ENCODE measurements around the gene HACD1. TPM values are rescaled to one million over a fixed set of nuclear protein-coding genes. Genes with fewer than 3 reads are reported as not detected.

HACD1 gene, protein sequence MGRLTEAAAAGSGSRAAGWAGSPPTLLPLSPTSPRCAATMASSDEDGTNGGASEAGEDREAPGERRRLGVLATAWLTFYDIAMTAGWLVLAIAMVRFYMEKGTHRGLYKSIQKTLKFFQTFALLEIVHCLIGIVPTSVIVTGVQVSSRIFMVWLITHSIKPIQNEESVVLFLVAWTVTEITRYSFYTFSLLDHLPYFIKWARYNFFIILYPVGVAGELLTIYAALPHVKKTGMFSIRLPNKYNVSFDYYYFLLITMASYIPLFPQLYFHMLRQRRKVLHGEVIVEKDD
- polyA plus RNA-seq = not detected

- Mint-ChIP-seq H3K27me3 (peaks cover 27% of the 10 kb centered on the region), H3K36me3 (no peaks in the 10 kb centered on the region), H3K27ac (no peak within 1 kb of the TSS), H3K9me3 (no peaks in the 10 kb centered on the region), H3K4me1 (peaks cover 5 to 8% (median 7%) of the 10 kb centered on the region in 3 donors), H3K4me3 (peak within 1 kb of the TSS; percentile 82 to 94 (median 88))
Observed at GRCh38 chr10:17617031-17617911, at the start of gene HACD1. Gene HACD1, minus strand, starts transcription at chr10:17617374. Its CDS starts 35 bp downstream, at chr10:17617339.

DNA sequence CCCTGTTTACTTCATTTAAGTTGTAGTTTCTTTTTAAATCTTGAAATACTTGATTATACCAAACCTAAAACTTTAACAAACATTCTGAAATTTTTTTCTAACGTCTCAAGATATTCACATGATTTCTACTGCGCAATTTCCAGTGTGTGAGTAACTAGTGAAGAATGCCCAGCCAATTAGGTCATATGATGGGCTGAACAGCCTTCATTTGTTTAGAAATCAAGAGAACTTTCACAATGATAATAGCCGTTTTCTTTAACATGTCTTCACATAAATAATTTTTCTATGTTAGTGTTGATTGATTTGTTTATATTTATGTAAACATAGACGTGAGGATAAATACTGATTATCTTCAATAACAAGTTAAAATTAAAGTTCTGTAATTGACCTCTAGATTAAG, 48.6 kb upstream of the HACD1 start:
- H3K4me1 Mint-ChIP-seq = peaks cover 20 to 34% (median 26%) of the 10 kb centered on the region in 3 donors
- no peak overlapping the region for H3K4me3 Mint-ChIP-seq

DNA sequence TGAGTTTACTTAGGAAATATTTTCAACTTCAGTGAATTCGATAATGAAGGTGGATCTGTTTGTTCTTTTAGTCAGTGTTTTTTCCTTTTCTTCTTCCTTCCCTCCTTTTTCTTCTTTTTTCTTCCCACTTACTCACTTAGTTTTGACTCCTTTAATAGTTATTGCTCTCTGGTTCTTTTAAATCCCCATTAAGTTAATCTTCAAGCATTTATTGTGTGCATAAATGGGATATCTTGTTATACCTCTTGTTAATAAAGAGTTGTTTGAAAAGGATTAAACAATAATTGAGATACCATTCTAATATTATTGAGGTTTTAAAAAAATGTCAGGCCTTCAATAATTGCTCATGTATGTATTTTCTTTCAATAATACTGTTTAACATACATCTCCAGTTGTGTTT, 46.3 kb upstream of the HACD1 start:
- no peak overlapping the region for H3K4me3 Mint-ChIP-seq
- peaks cover 19% of the 10 kb centered on the region for H3K36me3 Mint-ChIP-seq
- H3K27me3 Mint-ChIP-seq = no peaks in the 10 kb centered on the region
- no peaks in the 10 kb centered on the region for H3K9me3 Mint-ChIP-seq
- no peak overlapping the region for H3K27ac Mint-ChIP-seq
- H3K4me1 Mint-ChIP-seq = peaks cover 12 to 22% (median 13%) of the 10 kb centered on the region in 3 donors

More for the DNA sequence above, 48.6 kb upstream of the HACD1 start:
- Mint-ChIP-seq H3K27ac (no peak overlapping the region), H3K27me3 (no peaks in the 10 kb centered on the region), H3K36me3 (peaks cover 20% of the 10 kb centered on the region), H3K9me3 (no peaks in the 10 kb centered on the region)

- peak overlapping the region in 1 of 3 donors; percentile 11 for H3K27ac Mint-ChIP-seq
- H3K9me3 Mint-ChIP-seq = no peaks in the 10 kb centered on the region
- H3K4me1 Mint-ChIP-seq = peaks cover 7 to 21% (median 10%) of the 10 kb centered on the region in 3 donors
- H3K4me3 Mint-ChIP-seq = no peak overlapping the region
- H3K27me3 Mint-ChIP-seq = no peaks in the 10 kb centered on the region
- H3K36me3 Mint-ChIP-seq = peaks cover 23% of the 10 kb centered on the region
Observed at GRCh38 chr10:17662193-17663138, 45.3 kb upstream of the HACD1 start.

DNA sequence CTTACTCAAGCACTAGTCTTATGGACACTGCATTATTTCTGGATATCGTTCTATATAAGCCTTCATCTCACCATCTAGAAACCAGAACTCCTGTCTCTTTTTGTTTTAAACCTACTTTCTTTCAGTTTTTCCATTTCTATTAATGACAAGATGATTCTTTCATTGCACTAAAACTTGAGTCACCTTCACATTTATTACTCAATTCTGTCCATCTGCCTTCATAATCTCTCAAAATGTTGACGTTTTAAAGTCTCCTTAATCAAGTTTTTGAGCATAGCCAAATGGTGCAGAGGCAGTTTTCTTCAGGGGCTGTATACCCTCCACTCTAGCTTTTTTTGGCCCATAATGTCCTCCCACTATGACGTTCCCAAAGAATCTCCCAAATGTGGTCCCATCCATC, 44.3 kb upstream of the HACD1 start:
- H3K4me1 Mint-ChIP-seq = peaks cover 9 to 21% (median 13%) of the 10 kb centered on the region in 3 donors
- no peak overlapping the region for H3K4me3 Mint-ChIP-seq
- no peaks in the 10 kb centered on the region for H3K9me3 Mint-ChIP-seq
- H3K27me3 Mint-ChIP-seq = no peaks in the 10 kb centered on the region
- no peak overlapping the region for H3K27ac Mint-ChIP-seq
- H3K36me3 Mint-ChIP-seq = peaks cover 22% of the 10 kb centered on the region

GRCh38 chr10:17660921-17661320, 43.7 kb upstream of the HACD1 start:
- H3K4me1 Mint-ChIP-seq = peaks cover 11 to 21% (median 15%) of the 10 kb centered on the region in 3 donors
- H3K9me3 Mint-ChIP-seq = no peaks in the 10 kb centered on the region
- H3K4me3 Mint-ChIP-seq = no peak overlapping the region
- H3K27ac Mint-ChIP-seq = no peak overlapping the region
- no peaks in the 10 kb centered on the region for H3K27me3 Mint-ChIP-seq
- H3K36me3 Mint-ChIP-seq = peaks cover 25% of the 10 kb centered on the region

- no peak overlapping the region for H3K4me3 Mint-ChIP-seq
- peaks cover 24 to 34% (median 30%) of the 10 kb centered on the region in 3 donors for H3K4me1 Mint-ChIP-seq
- peaks cover 25% of the 10 kb centered on the region for H3K36me3 Mint-ChIP-seq
- H3K27ac Mint-ChIP-seq = no peak overlapping the region
- no peaks in the 10 kb centered on the region for H3K27me3 Mint-ChIP-seq
- no peaks in the 10 kb centered on the region for H3K9me3 Mint-ChIP-seq
Observed at GRCh38 chr10:17659365-17659764, 42.2 kb upstream of the HACD1 start.

DNA sequence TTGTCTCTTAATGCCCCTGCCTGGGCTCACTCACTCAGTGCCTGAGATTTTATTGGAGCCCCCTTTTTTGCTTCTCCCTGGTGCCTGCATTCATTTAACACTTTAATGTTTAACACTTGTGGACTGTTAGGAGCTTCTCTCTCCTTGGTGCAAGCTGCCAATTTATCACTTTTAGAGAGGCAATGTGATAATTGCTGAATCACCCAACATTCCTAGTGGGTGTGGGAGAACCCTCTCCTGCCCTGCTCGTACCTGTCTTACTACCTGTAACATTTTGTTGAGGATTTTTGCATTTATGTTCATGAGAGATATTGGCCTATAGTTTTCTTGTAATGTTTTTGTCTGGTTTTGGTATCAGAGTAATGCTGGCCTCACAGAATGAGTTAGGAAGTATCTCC, 39.9 kb upstream of the HACD1 start:
- Mint-ChIP-seq H3K9me3 (peaks cover 0 to 3% (median 0%) of the 10 kb centered on the region in 3 donors), H3K36me3 (peaks cover 24% of the 10 kb centered on the region), H3K4me3 (no peak overlapping the region), H3K27me3 (no peaks in the 10 kb centered on the region), H3K27ac (peak overlapping the region in 1 of 3 donors; percentile 3), H3K4me1 (peaks cover 28 to 31% (median 28%) of the 10 kb centered on the region in 3 donors)

DNA sequence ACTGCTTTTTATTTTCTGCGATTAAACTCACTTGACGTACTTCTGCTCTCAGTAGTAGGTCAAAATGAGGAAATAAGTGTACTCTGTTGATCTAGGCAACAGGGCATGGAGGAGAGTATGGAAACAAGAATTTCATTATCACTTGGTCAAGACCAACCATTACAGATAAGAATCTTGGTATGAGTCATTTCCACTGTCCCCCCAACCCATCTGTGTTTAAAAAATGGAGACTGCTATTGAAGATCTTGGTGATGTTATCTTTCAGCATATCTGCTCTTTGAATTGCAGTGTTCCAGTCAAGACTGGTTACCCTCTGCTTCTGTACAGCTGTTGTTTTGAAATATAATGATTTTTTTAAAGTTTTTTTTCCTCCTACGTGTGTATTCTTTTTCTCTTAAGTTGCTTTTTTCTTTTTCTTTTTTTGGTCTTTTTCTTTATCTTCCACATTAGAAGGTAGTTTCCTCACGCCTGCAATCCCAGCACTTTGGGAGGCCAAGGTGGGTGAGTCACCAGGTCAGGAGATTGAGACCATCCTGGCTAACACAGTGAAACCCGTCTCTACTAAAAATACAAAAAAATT, 38.5 kb upstream of the HACD1 start:
- H3K27me3 Mint-ChIP-seq = no peaks in the 10 kb centered on the region
- peaks cover 22% of the 10 kb centered on the region for H3K36me3 Mint-ChIP-seq
- H3K4me1 Mint-ChIP-seq = peaks cover 31 to 37% (median 37%) of the 10 kb centered on the region in 3 donors
- peaks cover 0 to 3% (median 0%) of the 10 kb centered on the region in 3 donors for H3K9me3 Mint-ChIP-seq
- H3K27ac Mint-ChIP-seq = peak overlapping the region in 1 of 3 donors; percentile 17
- peak overlapping the region in 3 of 4 donors; percentile 23 to 56 (median 55) for H3K4me3 Mint-ChIP-seq

GRCh38 chr10:17655009-17655408, 37.8 kb upstream of the HACD1 start:
- Mint-ChIP-seq H3K4me3 (peak overlapping the region; percentile 1 to 55 (median 23)), H3K4me1 (peaks cover 31 to 37% (median 37%) of the 10 kb centered on the region in 3 donors), H3K27ac (peak overlapping the region; percentile 13 to 76 (median 41)), H3K9me3 (peaks cover 0 to 3% (median 0%) of the 10 kb centered on the region in 3 donors), H3K27me3 (no peaks in the 10 kb centered on the region), H3K36me3 (peaks cover 22% of the 10 kb centered on the region)

- Mint-ChIP-seq H3K36me3 (peaks cover 21% of the 10 kb centered on the region), H3K4me1 (peaks cover 32 to 40% (median 35%) of the 10 kb centered on the region in 3 donors), H3K27me3 (no peaks in the 10 kb centered on the region), H3K4me3 (no peak overlapping the region), H3K27ac (no peak overlapping the region), H3K9me3 (peaks cover 0 to 3% (median 3%) of the 10 kb centered on the region in 3 donors)
Observed at GRCh38 chr10:17652585-17652984, 35.4 kb upstream of the HACD1 start.

GRCh38 chr10:17651896-17652295, 34.7 kb upstream of the HACD1 start:
- Mint-ChIP-seq H3K4me3 (no peak overlapping the region), H3K4me1 (peaks cover 34 to 41% (median 35%) of the 10 kb centered on the region in 3 donors), H3K9me3 (peaks cover 0 to 3% (median 3%) of the 10 kb centered on the region in 3 donors), H3K27ac (no peak overlapping the region), H3K36me3 (peaks cover 19% of the 10 kb centered on the region), H3K27me3 (no peaks in the 10 kb centered on the region)

GRCh38 chr10:17650416-17650815, 33.2 kb upstream of the HACD1 start:
- no peak overlapping the region for H3K4me3 Mint-ChIP-seq
- no peak overlapping the region for H3K27ac Mint-ChIP-seq
- H3K36me3 Mint-ChIP-seq = peaks cover 16% of the 10 kb centered on the region
- peaks cover 34 to 43% (median 42%) of the 10 kb centered on the region in 3 donors for H3K4me1 Mint-ChIP-seq
- no peaks in the 10 kb centered on the region for H3K27me3 Mint-ChIP-seq
- H3K9me3 Mint-ChIP-seq = peaks cover 0 to 3% (median 3%) of the 10 kb centered on the region in 3 donors

DNA sequence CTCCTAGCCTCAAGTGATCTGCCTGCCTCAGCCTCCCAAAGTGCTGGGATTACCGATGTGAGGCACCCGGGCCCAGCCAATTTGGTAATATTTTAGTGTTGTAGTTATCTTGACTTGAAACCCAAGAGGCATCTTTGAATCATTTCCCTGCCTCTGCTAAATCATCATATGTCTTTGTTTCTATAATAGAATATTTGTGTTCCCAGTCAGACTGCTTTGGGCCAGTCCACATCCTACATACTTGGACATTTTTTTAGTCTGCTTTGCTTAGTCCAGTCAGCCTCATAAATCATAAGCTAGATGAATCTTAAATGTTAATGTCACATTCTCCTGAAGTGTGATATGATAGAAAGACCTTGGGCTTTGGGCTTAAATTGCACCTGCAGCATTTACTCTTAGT, 32.7 kb upstream of the HACD1 start:
- Mint-ChIP-seq H3K9me3 (peaks cover 0 to 3% (median 3%) of the 10 kb centered on the region in 3 donors), H3K27ac (no peak overlapping the region), H3K36me3 (peaks cover 16% of the 10 kb centered on the region), H3K27me3 (no peaks in the 10 kb centered on the region), H3K4me1 (peaks cover 32 to 42% (median 41%) of the 10 kb centered on the region in 3 donors), H3K4me3 (no peak overlapping the region)
